Pancreas (tissue), 10 donors: ENCODE results near the gene UBE2L6. TPM values are rescaled to one million over a fixed set of nuclear protein-coding genes. Genes with fewer than 3 reads are reported as not detected.

Source experiments
- ATAC-seq, 4 donors: fragments of 200-7000 bp; cut with Tn5 transposase; one replicate each; pipeline versions ENCODE4 v1.8.0 to v1.9.1; 2020; ENCODE audit warnings: mild to moderate bottlenecking in 4 of 4, moderate library complexity in 4 of 4
- DNase-seq, 6 donors: peaks; one replicate each; pipeline ENCODE4 v3.0.0-alpha.2; 2020
- FAIRE-seq: peaks from 2 replicates; lab custom pipeline; 2012; peaks lifted over from hg19 to GRCh38; lab: Jason Lieb, UNC
- H3K27ac ChIP-seq, 4 donors: fragments of 200-600 bp; sonication (generic); 1 replicate in 3 of 4; 2 replicates in 1 of 4; pipeline versions ENCODE4 v1.5.0 to v1.8.0; 2020
- H3K27me3 ChIP-seq, 4 donors: fragments of 200-600 bp; one replicate each; pipeline ENCODE4 v1.8.0; 2021
- H3K36me3 ChIP-seq, 3 donors: fragments of 200-600 bp; sonication (generic) in 1 of 3; one replicate each; pipeline versions ENCODE4 v1.5.0 to v1.8.0; 2020 to 2021
- H3K4me1 ChIP-seq, 3 donors: fragments of 200-600 bp; one replicate each; pipeline ENCODE4 v1.8.0; 2021
- H3K4me3 ChIP-seq, 4 donors: fragments of 200-600 bp; sonication (generic) in 2 of 4; one replicate each; pipeline versions ENCODE4 v1.5.0 to v1.8.0; 2020 to 2021
- H3K9me3 ChIP-seq, 4 donors: fragments of 200-600 bp; one replicate each; pipeline ENCODE4 v1.8.0; 2021
- whole genome bisulfite sequencing, 2 donors: extraction: QIAGEN DNeasy Blood & Tissue Kit; methylation state at CpG; one replicate each; pipeline ENCODE4 v1.1.7; 2013; 5-methylcytosine and 5-hydroxymethylcytosine counted together
- intact Hi-C, 3 donors: fragments of 100-400 bp; cut with DNase I; formaldehyde crosslinking; loops; one replicate each; pipeline versions ENCODE4 v1.11.1 to v1.14.2; 2022
- polyA plus RNA-seq, 2 donors: library from polyadenylated mRNA; stranded (reverse); fragments of 200-250 nt; gene quantifications; one replicate each; pipeline ENCODE4 v1.2.3, GENCODE V29; 2013
- total RNA-seq, 6 donors: library from RNA; stranded (reverse); fragmentation: NEBNext Ultra II Directional in 4 of 6; extraction: Animal tissue kit (Norgen Biotek cat#: 25700) in 4 of 6; gene quantifications; one replicate each; pipeline versions ENCODE4 v1.2.1 to v1.2.4, GENCODE V29; 2021 to 2023
- TF ChIP-seq, protein P1 (sequence below), 4 donors: fragments of 200-600 bp; sonication (generic) in 3 of 4; IDR thresholded peaks; one replicate each; pipeline versions ENCODE4 v1.5.0 to v1.8.0; 2021; ENCODE audit warnings: antibody characterized with exemption in 4 of 4
- donor health status: healthy with polysubstance abuse.
- donor health status: DM: no; HTN: no; CAD: no; lungs with moderate emphysema.
- donor health status: DM: no; HTN: no; CAD: no.
- donor health status: control.
- donor health status: control.
- donor health status: Bipolar disorder and iron deficiency.
- donor health status: DM: yes; HTN: yes; CAD: no.
- donor health status: DM: no; HTN: no; CAD: no.
- donor health status: DM: no; HTN: no; CAD: no.
- donor health status: DM: yes; HTN: yes; CAD: no.

UBE2L6 gene
- total and polyA plus RNA-seq, 8 donors: 9.6 to 46.4 (median 12.9) TPM

GRCh38 chr11:57610170-57610569 is 42.7 kb upstream of the UBE2L6 start:
- TF ChIP-seq, protein P1, sequence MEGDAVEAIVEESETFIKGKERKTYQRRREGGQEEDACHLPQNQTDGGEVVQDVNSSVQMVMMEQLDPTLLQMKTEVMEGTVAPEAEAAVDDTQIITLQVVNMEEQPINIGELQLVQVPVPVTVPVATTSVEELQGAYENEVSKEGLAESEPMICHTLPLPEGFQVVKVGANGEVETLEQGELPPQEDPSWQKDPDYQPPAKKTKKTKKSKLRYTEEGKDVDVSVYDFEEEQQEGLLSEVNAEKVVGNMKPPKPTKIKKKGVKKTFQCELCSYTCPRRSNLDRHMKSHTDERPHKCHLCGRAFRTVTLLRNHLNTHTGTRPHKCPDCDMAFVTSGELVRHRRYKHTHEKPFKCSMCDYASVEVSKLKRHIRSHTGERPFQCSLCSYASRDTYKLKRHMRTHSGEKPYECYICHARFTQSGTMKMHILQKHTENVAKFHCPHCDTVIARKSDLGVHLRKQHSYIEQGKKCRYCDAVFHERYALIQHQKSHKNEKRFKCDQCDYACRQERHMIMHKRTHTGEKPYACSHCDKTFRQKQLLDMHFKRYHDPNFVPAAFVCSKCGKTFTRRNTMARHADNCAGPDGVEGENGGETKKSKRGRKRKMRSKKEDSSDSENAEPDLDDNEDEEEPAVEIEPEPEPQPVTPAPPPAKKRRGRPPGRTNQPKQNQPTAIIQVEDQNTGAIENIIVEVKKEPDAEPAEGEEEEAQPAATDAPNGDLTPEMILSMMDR (IDR thresholded peaks at IDR 0.05): no peak
- no peaks in the 10 kb centered on the region for H3K4me1 ChIP-seq
- peaks cover 0 to 19% (median 8%) of the 10 kb centered on the region in 3 donors for H3K36me3 ChIP-seq
- H3K9me3 ChIP-seq: no peaks in the 10 kb centered on the region
- no peak overlapping the region for H3K27ac ChIP-seq
- no peaks in the 10 kb centered on the region for H3K27me3 ChIP-seq
- intact Hi-C loops: no loop called here
- H3K4me3 ChIP-seq: no peak overlapping the region
- FAIRE-seq (no peak), DNase-seq (no peak), ATAC-seq (no peak)
- WGBS, 2 donors: 79 to 92% methylated on average over 4 of the region's 4 CpGs

- DNase-seq (no peak), ATAC-seq (no peak), FAIRE-seq (no peak)
- Histone ChIP-seq H3K36me3 (peaks cover 0 to 13% (median 4%) of the 10 kb centered on the region in 3 donors), H3K27me3 (no peaks in the 10 kb centered on the region), H3K9me3 (no peaks in the 10 kb centered on the region), H3K27ac (no peak overlapping the region), H3K4me3 (no peak overlapping the region), H3K4me1 (no peaks in the 10 kb centered on the region)
- WGBS, 2 donors: 92 to 94% methylated on average over 5 of the region's 5 CpGs
- intact Hi-C loops: no loop called here
- TF ChIP-seq, protein P1 (IDR thresholded peaks at IDR 0.05): no peak
These were observed 37.6 kb upstream of the UBE2L6 start for GRCh38 chr11:57605028-57605420.

- TF ChIP-seq, protein P1 (IDR thresholded peaks at IDR 0.05): no peak
- Histone ChIP-seq H3K27me3 (no peaks in the 10 kb centered on the region), H3K4me1 (no peaks in the 10 kb centered on the region), H3K4me3 (no peak overlapping the region), H3K9me3 (no peaks in the 10 kb centered on the region), H3K36me3 (peaks cover 0 to 13% (median 0%) of the 10 kb centered on the region in 3 donors), H3K27ac (no peak overlapping the region)
- ATAC-seq (no peak), FAIRE-seq (no peak), DNase-seq (no peak)
- intact Hi-C loops: no loop called here
- 56 to 67% methylated on average over 8 of the region's 8 CpGs for WGBS, 2 donors
These were observed 37.0 kb upstream of the UBE2L6 start for GRCh38 chr11:57604296-57605027.

DNA sequence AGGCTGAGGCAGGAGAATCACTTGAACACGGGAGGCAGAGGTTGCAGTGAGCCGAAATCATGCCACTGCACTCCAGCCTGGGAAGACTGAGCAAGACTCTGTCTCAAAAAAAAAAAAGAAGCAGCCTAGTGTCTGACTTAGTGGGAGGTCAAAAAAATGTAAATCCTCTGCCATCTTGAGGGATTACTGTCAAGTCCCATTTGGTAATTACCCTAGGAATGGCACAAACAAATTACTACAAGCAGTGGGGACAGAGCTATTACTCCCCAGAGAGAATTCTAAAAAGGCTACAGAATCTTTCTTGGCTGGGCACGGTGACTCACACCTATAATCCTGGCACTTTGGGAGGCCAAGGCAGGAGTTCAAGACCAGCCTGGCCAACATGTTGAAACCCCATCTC is 33.8 kb upstream of the UBE2L6 start:
- intact Hi-C loops: no loop called here
- H3K36me3 ChIP-seq: peaks cover 0 to 2% (median 0%) of the 10 kb centered on the region in 3 donors
- TF ChIP-seq, protein P1 (IDR thresholded peaks at IDR 0.05): no peak
- DNase-seq (no peak), ATAC-seq (no peak), FAIRE-seq (no peak)
- H3K27ac ChIP-seq: no peak overlapping the region
- 84 to 91% methylated on average over 3 of the region's 3 CpGs for WGBS, 2 donors
- no peaks in the 10 kb centered on the region for H3K4me1 ChIP-seq
- no peaks in the 10 kb centered on the region for H3K9me3 ChIP-seq
- H3K27me3 ChIP-seq: no peaks in the 10 kb centered on the region
- no peak overlapping the region for H3K4me3 ChIP-seq

- Histone ChIP-seq H3K36me3 (no peaks in the 10 kb centered on the region), H3K4me3 (no peak overlapping the region), H3K27me3 (no peaks in the 10 kb centered on the region), H3K27ac (peak overlapping the region in 2 of 4 donors; percentile 78 to 85), H3K9me3 (no peaks in the 10 kb centered on the region), H3K4me1 (no peaks in the 10 kb centered on the region)
- intact Hi-C loops: no loop called here
- no peak for FAIRE-seq
- no peak for DNase-seq
- ATAC-seq: no peak
- TF ChIP-seq, protein P1 (IDR thresholded peaks at IDR 0.05): no peak
- WGBS, 2 donors: 49 to 76% methylated on average over 2 of the region's 2 CpGs
These were observed 31.9 kb upstream of the UBE2L6 start for GRCh38 chr11:57599381-57599780.
